ENCODE data around the gene WDFY2.

WDFY2 gene

DNA sequence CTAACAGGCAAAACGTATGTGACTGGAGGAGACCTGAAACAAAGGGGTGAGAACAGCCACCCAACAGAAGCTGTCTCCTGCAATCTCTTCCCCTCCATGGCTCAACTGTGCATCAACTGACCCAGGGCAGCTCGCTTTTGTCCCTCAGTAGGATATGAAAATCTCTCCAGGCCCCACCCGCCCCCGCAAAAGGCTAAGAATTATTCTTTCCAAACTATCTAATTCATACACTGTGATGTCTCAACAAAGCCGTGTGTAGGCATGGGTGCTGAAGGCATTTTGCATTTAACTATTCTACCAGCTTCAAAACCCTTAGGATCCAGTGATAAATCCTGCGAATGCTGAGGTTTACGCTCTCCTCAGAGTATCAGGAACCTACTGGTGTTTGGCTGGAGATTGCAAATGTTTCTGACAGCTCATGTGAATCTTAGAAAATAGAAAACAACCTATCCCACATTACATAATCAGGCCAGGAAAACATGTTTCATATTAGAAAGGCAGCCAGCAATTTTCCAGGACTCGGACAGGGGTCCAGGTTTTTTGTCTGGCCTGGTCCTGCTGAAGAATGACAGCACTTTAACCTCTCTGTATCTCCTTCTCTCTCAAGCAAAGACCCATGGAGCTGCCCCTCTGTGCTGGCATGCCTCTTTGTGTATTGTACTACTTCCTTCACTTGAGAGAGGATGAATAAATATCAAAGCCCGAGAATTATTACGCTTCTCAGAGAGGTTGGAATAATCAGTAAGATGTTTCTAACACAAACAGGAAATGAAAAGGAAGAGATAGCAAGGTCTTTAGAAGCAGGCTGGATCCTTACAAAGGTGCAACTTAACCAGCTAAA lies 202.4 kb downstream of the WDFY2 start:
- Histone ChIP-seq H3K27me3 (no peaks in the 10 kb centered on the region), H3K4me1 (peaks cover 0 to 8% (median 0%) of the 10 kb centered on the region in 4 donors), H3K27ac (peak overlapping the region in 1 of 2 donors; percentile 11), H3K4me3 (no peak overlapping the region), H3K36me3 (peaks cover 0 to 10% (median 0%) of the 10 kb centered on the region in 3 donors), H3K9me3 (no peaks in the 10 kb centered on the region)
- DNase-seq, result no peak
- intact Hi-C loops (cut with DNase I; ENCODE audit: low total_unique reads), result no loop called here
- TF ChIP-seq, protein P1, sequence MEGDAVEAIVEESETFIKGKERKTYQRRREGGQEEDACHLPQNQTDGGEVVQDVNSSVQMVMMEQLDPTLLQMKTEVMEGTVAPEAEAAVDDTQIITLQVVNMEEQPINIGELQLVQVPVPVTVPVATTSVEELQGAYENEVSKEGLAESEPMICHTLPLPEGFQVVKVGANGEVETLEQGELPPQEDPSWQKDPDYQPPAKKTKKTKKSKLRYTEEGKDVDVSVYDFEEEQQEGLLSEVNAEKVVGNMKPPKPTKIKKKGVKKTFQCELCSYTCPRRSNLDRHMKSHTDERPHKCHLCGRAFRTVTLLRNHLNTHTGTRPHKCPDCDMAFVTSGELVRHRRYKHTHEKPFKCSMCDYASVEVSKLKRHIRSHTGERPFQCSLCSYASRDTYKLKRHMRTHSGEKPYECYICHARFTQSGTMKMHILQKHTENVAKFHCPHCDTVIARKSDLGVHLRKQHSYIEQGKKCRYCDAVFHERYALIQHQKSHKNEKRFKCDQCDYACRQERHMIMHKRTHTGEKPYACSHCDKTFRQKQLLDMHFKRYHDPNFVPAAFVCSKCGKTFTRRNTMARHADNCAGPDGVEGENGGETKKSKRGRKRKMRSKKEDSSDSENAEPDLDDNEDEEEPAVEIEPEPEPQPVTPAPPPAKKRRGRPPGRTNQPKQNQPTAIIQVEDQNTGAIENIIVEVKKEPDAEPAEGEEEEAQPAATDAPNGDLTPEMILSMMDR (IDR thresholded peaks at IDR 0.05), result no peak

DNA sequence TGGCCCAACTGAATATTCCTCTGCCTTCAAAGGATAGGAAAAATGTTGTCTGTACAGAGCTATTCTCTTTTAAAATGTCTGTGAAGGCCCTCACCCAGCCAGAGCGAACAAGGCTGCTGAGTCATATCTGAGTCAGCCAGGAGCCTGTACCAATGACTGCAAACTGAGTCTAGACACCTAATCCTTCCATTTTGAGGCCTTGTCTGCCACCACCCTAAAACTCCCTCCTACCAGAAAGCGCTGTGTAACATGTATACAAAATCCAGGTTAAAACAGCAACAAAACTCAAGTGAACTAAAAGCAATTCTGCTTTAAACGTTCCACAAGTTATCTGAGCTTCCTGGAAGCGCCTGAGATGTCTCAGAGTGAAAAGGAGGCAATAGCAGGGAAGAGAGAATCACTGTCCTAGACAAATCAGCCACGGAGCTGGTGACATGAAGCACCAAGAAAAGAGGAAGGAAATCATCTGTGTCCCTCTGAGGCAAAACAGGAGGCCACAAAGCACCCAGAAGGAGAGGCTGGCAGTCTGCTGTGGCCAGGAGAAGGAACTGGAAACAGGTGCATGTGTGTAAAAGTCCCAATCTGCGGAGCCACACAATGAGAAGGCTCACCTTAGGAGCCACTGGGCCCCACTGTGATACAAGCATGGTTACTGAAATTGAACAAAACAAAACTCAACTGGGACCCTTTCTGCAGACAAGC lies 209.5 kb downstream of the WDFY2 start:
- Histone ChIP-seq H3K4me3 (no peak overlapping the region), H3K4me1 (peaks cover 0 to 8% (median 0%) of the 10 kb centered on the region in 4 donors), H3K36me3 (peaks cover 0 to 36% (median 26%) of the 10 kb centered on the region in 3 donors), H3K27me3 (no peaks in the 10 kb centered on the region), H3K27ac (peak overlapping the region in 1 of 2 donors; percentile 25), H3K9me3 (no peaks in the 10 kb centered on the region)
- DNase-seq, result no peak
- TF ChIP-seq, protein P1 (IDR thresholded peaks at IDR 0.05), result no peak
- intact Hi-C loops (cut with DNase I; ENCODE audit: low total_unique reads), result no loop called here

DNA sequence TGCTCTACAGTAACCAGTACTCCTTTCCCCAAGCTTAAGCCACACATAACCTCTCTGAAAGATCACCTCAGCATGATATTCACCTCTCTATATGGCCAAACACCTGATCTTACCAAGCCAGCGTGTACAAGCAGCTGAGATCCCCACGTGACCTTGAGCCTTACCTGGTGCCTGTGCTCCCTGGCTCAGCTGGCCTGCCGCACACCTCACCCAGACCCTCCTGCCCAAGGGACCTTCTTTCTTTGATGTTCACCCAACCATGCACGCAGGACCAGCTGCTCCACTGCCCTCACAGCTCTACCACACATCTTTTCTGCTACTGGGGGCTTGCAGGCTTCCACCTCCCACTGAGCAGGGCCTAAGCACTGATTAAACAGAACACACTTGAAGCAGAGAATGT lies 210.7 kb downstream of the WDFY2 start:
- Histone ChIP-seq H3K36me3 (peaks cover 0 to 28% (median 26%) of the 10 kb centered on the region in 3 donors), H3K27me3 (no peaks in the 10 kb centered on the region), H3K27ac (no peak overlapping the region), H3K4me3 (no peak overlapping the region), H3K9me3 (no peaks in the 10 kb centered on the region), H3K4me1 (peaks cover 0 to 8% (median 4%) of the 10 kb centered on the region in 4 donors)
- no peak for DNase-seq
- TF ChIP-seq, protein P1 (IDR thresholded peaks at IDR 0.05), result no peak
- intact Hi-C loops (cut with DNase I; ENCODE audit: low total_unique reads), result no loop called here

DNA sequence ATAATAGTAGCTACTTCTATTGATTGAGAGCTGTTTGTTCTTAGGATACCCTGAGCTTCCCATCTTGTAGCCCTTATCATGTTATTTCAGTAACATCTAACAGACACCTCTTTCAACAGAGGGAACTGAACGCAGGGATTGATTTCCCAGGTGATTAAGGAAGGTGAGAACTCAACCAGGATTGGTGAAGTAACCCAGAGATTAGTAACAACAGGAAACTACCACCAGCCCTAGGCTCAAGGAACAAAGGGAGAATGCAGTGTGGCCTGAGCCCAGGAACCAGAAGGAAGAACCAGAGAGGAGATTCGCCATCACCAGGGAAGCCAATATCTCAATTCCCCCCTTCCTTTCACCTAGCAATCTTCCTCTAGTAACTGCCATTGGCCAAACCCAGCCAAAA lies 211.2 kb downstream of the WDFY2 start:
- H3K36me3 ChIP-seq, result peaks cover 0 to 28% (median 26%) of the 10 kb centered on the region in 3 donors
- H3K4me3 ChIP-seq, result no peak overlapping the region
- no peak overlapping the region for H3K27ac ChIP-seq
- no peaks in the 10 kb centered on the region for H3K27me3 ChIP-seq
- H3K9me3 ChIP-seq, result no peaks in the 10 kb centered on the region
- TF ChIP-seq, protein P1 (IDR thresholded peaks at IDR 0.05), result no peak
- DNase-seq, result no peak
- H3K4me1 ChIP-seq, result peaks cover 0 to 12% (median 7%) of the 10 kb centered on the region in 4 donors
- intact Hi-C loops (cut with DNase I; ENCODE audit: low total_unique reads), result no loop called here

DNA sequence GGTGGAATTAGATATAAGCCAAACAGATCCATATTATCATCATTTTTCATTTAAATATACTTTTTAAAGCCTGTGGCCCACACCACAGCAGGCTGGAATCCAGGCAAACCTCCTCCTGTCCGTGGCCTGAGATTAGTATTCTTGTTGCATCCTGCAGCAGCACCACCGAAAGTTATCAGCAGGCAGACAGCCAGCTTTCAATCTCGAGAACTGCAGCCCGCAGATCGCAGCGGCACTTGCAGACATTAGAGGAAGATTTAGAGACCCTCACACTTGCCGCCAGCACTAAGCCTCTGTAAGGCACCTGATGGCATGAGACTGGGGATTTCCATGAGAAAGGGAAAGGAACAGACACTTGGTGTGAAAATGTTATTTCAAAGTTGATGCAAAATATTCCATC lies 212.3 kb downstream of the WDFY2 start:
- DNase-seq, result no peak
- H3K27me3 ChIP-seq, result no peaks in the 10 kb centered on the region
- peaks cover 0 to 23% (median 19%) of the 10 kb centered on the region in 4 donors for H3K4me1 ChIP-seq
- peaks cover 0 to 28% (median 26%) of the 10 kb centered on the region in 3 donors for H3K36me3 ChIP-seq
- no peaks in the 10 kb centered on the region for H3K9me3 ChIP-seq
- H3K4me3 ChIP-seq, result no peak overlapping the region
- intact Hi-C loops (cut with DNase I; ENCODE audit: low total_unique reads), result no loop called here
- H3K27ac ChIP-seq, result no peak overlapping the region
- TF ChIP-seq, protein P1 (IDR thresholded peaks at IDR 0.05), result no peak

All from tibial artery (tissue), 4 donors.